Adipocyte (in vitro differentiated cells): ENCODE data around the gene GRIK4.

ENCODE experiments used
- DNase-seq: peaks from one replicate; pipeline ENCODE4 v3.0.0-alpha.2; 2015; ENCODE audit warnings: low read depth
- H3K27me3 ChIP-seq: replicated peaks from 2 replicates; pipeline ENCODE4 v1.7.0; 2013; ENCODE audit warnings: mild to moderate bottlenecking, low read length, moderate library complexity; ENCODE audit not compliant: control insufficient read depth, insufficient read depth
- H3K36me3 ChIP-seq: 2 replicates; pipeline ENCODE4 v1.7.0; 2013; ENCODE audit warnings: low read length, mild to moderate bottlenecking, moderate library complexity; ENCODE audit not compliant: control insufficient read depth, insufficient read depth, severe bottlenecking
- H3K4me1 ChIP-seq: 2 replicates; pipeline ENCODE4 v1.7.0; 2013; ENCODE audit warnings: mild to moderate bottlenecking, low read length, moderate library complexity; ENCODE audit not compliant: control insufficient read depth, insufficient read depth
- H3K4me3 ChIP-seq: 2 replicates; pipeline ENCODE4 v1.7.0; 2013; ENCODE audit warnings: mild to moderate bottlenecking, low read length, moderate library complexity
- H3K9ac ChIP-seq: 2 replicates; pipeline ENCODE4 v1.7.0; 2013; ENCODE audit warnings: mild to moderate bottlenecking, low read length, moderate library complexity
- H3K9me3 ChIP-seq: 2 replicates; pipeline ENCODE4 v1.7.0; 2013; ENCODE audit warnings: mild to moderate bottlenecking, low read length, moderate library complexity; ENCODE audit not compliant: control insufficient read depth

Gene GRIK4

GRCh38 chr11:120832481-120833238, 321.1 kb downstream of the GRIK4 start:
- Histone ChIP-seq H3K4me1 (no peaks in the 10 kb centered on the region), H3K4me3 (no peak overlapping the region)
- no peak for DNase-seq

GRCh38 chr11:120834686-120835210, 323.2 kb downstream of the GRIK4 start:
- no peak overlapping the region for H3K9ac ChIP-seq
- H3K4me3 ChIP-seq, result no peak overlapping the region
- no peaks in the 10 kb centered on the region for H3K36me3 ChIP-seq
- H3K9me3 ChIP-seq, result no peaks in the 10 kb centered on the region
- peaks cover 7% of the 10 kb centered on the region for H3K27me3 ChIP-seq
- H3K4me1 ChIP-seq, result no peaks in the 10 kb centered on the region
- DNase-seq, result no peak

More at GRCh38 chr11:120832481-120833238, 321.1 kb downstream of the GRIK4 start:
- Histone ChIP-seq H3K9ac (no peak overlapping the region), H3K27me3 (peaks cover 27% of the 10 kb centered on the region), H3K9me3 (no peaks in the 10 kb centered on the region), H3K36me3 (no peaks in the 10 kb centered on the region)

DNA sequence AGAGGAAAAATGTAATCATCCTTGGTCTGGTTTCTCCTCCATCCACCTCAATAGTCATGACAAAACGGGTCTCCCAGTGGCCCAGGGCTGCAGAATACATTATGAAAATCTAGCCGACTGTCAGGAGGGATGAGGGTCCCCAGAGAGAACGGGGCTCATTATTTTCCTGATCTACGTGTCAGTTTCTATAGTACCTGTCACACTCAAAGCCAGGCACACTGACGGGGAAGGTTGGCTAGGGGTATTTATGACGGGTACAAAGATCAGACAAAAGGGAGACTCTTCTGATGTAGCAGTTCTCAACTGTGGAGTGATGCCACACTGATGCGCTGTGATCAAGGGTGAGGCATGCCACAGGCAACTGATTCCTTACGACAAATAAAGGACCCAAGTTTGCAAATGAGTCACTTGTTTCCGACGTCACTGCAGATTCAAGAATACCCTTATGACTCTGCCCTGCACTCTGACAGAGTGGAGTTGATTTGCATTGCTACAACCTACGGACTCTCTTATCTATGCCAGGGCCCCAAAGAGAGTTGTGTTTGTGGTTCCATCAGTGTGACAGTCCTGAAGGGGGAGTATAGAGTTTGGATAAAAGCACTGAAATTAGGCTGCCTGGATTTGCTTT, 324.2 kb downstream of the GRIK4 start:
- peaks cover 4% of the 10 kb centered on the region for H3K27me3 ChIP-seq
- no peak overlapping the region for H3K4me3 ChIP-seq
- no peak overlapping the region for H3K9ac ChIP-seq
- H3K9me3 ChIP-seq, result no peaks in the 10 kb centered on the region
- H3K4me1 ChIP-seq, result no peaks in the 10 kb centered on the region
- no peaks in the 10 kb centered on the region for H3K36me3 ChIP-seq
- DNase-seq, result no peak

DNA sequence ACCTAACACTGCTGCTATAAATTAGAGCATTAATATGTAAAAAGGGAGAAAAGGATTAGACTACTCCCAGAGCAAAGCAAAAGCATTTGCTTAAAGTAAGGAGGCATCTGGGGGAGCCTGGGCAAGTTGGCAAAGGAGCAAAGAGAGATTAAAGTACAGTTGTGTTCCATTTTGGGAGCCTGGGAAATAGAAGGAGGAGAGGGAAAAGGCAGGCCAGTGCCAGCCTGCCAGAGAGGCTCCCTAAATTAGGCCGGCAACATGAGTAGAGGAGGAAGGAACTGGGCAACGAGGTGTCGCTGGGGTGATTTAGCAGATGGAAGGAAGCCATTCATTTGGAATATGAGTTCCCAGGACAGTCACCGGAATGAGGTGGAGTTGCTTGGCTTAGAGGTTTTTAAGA, 326.1 kb downstream of the GRIK4 start:
- DNase-seq, result no peak
- H3K4me3 ChIP-seq, result no peak overlapping the region
- no peaks in the 10 kb centered on the region for H3K9me3 ChIP-seq
- no peak overlapping the region for H3K9ac ChIP-seq
- no peaks in the 10 kb centered on the region for H3K36me3 ChIP-seq
- H3K27me3 ChIP-seq, result peaks cover 4% of the 10 kb centered on the region
- H3K4me1 ChIP-seq, result no peaks in the 10 kb centered on the region

GRCh38 chr11:120839201-120839600, 327.7 kb downstream of the GRIK4 start:
- no peaks in the 10 kb centered on the region for H3K27me3 ChIP-seq
- H3K36me3 ChIP-seq, result no peaks in the 10 kb centered on the region
- H3K9me3 ChIP-seq, result no peaks in the 10 kb centered on the region
- no peak overlapping the region for H3K9ac ChIP-seq
- no peak for DNase-seq
- H3K4me1 ChIP-seq, result no peaks in the 10 kb centered on the region
- no peak overlapping the region for H3K4me3 ChIP-seq

GRCh38 chr11:120839846-120840402, 328.4 kb downstream of the GRIK4 start:
- Histone ChIP-seq H3K36me3 (no peaks in the 10 kb centered on the region), H3K9me3 (no peaks in the 10 kb centered on the region), H3K27me3 (no peaks in the 10 kb centered on the region), H3K9ac (no peak overlapping the region), H3K4me3 (no peak overlapping the region), H3K4me1 (no peaks in the 10 kb centered on the region)
- DNase-seq, result no peak

- H3K4me1 ChIP-seq, result no peaks in the 10 kb centered on the region
- H3K36me3 ChIP-seq, result no peaks in the 10 kb centered on the region
- no peak for DNase-seq
- H3K27me3 ChIP-seq, result no peaks in the 10 kb centered on the region
- no peak overlapping the region for H3K4me3 ChIP-seq
- no peaks in the 10 kb centered on the region for H3K9me3 ChIP-seq
- H3K9ac ChIP-seq, result no peak overlapping the region
Measured at GRCh38 chr11:120840661-120841060, 329.1 kb downstream of the GRIK4 start.

GRCh38 chr11:120841074-120841473, 329.5 kb downstream of the GRIK4 start:
- Histone ChIP-seq H3K4me3 (no peak overlapping the region), H3K4me1 (no peaks in the 10 kb centered on the region), H3K9me3 (no peaks in the 10 kb centered on the region), H3K27me3 (no peaks in the 10 kb centered on the region), H3K9ac (no peak overlapping the region), H3K36me3 (no peaks in the 10 kb centered on the region)
- DNase-seq, result no peak

DNA sequence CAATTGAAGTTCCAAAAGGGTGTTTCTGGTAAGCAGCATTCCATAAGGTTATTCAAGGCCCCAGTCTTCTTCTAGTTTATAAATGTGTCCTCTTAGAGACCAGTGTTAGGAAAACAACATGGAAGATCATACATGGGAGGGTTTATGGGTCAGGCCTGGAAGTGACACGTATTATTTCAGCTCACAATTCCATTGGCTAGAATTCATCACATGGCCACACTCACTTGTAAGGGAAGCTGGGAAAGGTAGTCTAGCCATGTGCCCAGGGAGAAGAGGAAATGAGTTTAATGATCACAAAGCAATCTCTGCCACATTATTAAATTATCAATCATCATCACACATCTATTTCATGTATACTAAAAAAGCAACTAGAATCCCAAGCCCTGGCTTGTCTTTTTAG, 330.6 kb downstream of the GRIK4 start:
- Histone ChIP-seq H3K9ac (no peak overlapping the region), H3K36me3 (no peaks in the 10 kb centered on the region), H3K4me3 (no peak overlapping the region), H3K9me3 (no peaks in the 10 kb centered on the region), H3K27me3 (no peaks in the 10 kb centered on the region), H3K4me1 (no peaks in the 10 kb centered on the region)
- no peak for DNase-seq

DNA sequence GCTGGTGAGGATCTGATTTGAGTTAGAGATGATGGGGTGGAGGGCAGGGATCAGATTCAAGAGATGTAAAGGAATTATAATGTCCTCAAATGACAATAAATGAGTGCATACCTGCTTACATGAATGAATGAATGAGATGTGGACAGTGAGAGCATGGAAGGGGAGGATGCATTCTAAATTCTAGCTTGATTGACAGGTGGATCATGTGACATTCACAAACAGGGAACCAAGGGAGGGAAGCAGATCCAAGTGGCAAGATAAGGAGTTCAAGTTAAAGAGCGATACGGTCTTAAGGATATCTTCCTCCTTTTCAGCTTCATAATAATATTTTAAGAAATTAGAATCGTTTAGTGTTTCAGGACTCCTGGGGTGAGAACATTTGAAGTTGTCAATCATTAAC, 341.9 kb downstream of the GRIK4 start:
- H3K4me1 ChIP-seq, result peaks cover 2% of the 10 kb centered on the region
- no peak overlapping the region for H3K9ac ChIP-seq
- H3K36me3 ChIP-seq, result no peaks in the 10 kb centered on the region
- no peaks in the 10 kb centered on the region for H3K9me3 ChIP-seq
- no peak overlapping the region for H3K4me3 ChIP-seq
- H3K27me3 ChIP-seq, result peaks cover 42% of the 10 kb centered on the region
- DNase-seq, result no peak

DNA sequence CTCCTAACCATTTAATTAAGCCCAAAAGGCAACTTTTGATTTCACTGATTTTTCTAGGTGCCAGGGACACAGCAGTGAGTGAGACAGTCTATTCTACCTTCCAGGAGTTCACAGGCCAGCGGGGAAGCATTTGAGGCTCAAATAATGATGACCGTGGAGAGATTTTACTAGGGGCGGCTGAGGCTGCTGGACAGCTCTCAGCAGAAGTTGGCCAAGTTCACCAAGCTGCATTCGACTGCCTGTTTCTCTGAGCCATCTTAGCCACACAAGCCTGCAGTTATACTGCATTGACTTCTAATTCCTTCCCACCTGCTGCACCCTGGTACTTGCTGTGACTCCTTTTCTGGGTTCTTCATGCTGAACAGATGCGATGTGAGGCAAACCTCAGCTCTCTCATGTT, 343.4 kb downstream of the GRIK4 start:
- DNase-seq, result peak; percentile 4
- Histone ChIP-seq H3K4me1 (peaks cover 9% of the 10 kb centered on the region), H3K4me3 (no peak overlapping the region)

More for the DNA sequence above, 343.4 kb downstream of the GRIK4 start:
- Histone ChIP-seq H3K9ac (no peak overlapping the region), H3K9me3 (no peaks in the 10 kb centered on the region), H3K27me3 (peaks cover 42% of the 10 kb centered on the region), H3K36me3 (no peaks in the 10 kb centered on the region)
